ENCODE results near the gene SLC39A9.

DNA sequence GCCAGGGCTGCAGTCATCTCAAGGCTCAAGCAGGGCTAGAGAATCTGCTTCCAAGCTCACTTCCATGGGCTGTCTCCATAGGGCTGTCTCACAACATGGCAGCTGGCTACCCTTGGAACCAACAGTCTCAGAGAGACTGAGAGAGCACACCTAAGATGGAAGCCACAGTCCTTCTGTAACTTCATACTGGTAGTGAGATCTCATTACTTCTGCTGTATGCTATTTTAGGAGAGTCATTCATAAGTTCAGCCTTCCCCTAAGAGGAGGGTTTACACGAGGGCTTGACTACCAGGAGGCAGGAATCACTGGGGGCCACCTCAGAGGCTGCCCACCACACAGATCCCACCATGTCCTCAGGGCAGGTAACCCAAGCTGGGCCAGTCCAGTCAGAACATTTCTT, 30.1 kb upstream of the SLC39A9 start:
- TF ChIP-seq POLR2A (IDR thresholded peaks at IDR 0.05), result no peak
- TF ChIP-seq, protein P1, sequence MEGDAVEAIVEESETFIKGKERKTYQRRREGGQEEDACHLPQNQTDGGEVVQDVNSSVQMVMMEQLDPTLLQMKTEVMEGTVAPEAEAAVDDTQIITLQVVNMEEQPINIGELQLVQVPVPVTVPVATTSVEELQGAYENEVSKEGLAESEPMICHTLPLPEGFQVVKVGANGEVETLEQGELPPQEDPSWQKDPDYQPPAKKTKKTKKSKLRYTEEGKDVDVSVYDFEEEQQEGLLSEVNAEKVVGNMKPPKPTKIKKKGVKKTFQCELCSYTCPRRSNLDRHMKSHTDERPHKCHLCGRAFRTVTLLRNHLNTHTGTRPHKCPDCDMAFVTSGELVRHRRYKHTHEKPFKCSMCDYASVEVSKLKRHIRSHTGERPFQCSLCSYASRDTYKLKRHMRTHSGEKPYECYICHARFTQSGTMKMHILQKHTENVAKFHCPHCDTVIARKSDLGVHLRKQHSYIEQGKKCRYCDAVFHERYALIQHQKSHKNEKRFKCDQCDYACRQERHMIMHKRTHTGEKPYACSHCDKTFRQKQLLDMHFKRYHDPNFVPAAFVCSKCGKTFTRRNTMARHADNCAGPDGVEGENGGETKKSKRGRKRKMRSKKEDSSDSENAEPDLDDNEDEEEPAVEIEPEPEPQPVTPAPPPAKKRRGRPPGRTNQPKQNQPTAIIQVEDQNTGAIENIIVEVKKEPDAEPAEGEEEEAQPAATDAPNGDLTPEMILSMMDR (IDR thresholded peaks at IDR 0.05), result no peak

All from uterus (tissue), 2 donors.